Epithelial cell of prostate (primary cell): Measurements from ENCODE around the gene RHOU.
"Not testable (repeated sequence)": the region's sequence is repeated elsewhere in the genome, so short reads cannot be mapped to it uniquely, and the experiment has no call there.

Experiments
- DNase-seq: peaks from one replicate; pipeline ENCODE4 v3.0.0-alpha.2; 2011; ENCODE audit warnings: low read depth, low spot score
- H3K27ac ChIP-seq: fragments of 450-650 bp; 2 replicates; pipeline ENCODE4 v1.5.1; 2017; ENCODE audit warnings: mild to moderate bottlenecking

The RHOU gene

GRCh38 chr1:228734881-228735801, at the start of gene RHOU:
RHOU (plus strand) TSS chr1:228735479; CDS start chr1:228735743, 264 bp downstream.
- no peak for DNase-seq
- no peak within 1 kb of the TSS for H3K27ac ChIP-seq

- no peak overlapping the region for H3K27ac ChIP-seq
- no peak for DNase-seq
Observed at GRCh38 chr1:228687587-228687986, 47.7 kb upstream of the RHOU start.

GRCh38 chr1:228689255-228689654, 46.0 kb upstream of the RHOU start:
- no peak for DNase-seq
- H3K27ac ChIP-seq: no peak overlapping the region

GRCh38 chr1:228691211-228691610, 44.1 kb upstream of the RHOU start:
- no peak overlapping the region for H3K27ac ChIP-seq
- DNase-seq: no peak

GRCh38 chr1:228691926-228692325, 43.4 kb upstream of the RHOU start:
- no peak for DNase-seq
- no peak overlapping the region for H3K27ac ChIP-seq

GRCh38 chr1:228694447-228694846, 40.8 kb upstream of the RHOU start:
- DNase-seq, H3K27ac ChIP-seq: not testable (repeated sequence)

GRCh38 chr1:228695015-228695955, 40.0 kb upstream of the RHOU start:
- H3K27ac ChIP-seq: no peak overlapping the region
- no peak for DNase-seq

- H3K27ac ChIP-seq: no peak overlapping the region
- no peak for DNase-seq
Observed at GRCh38 chr1:228697207-228698016, 37.9 kb upstream of the RHOU start.

GRCh38 chr1:228698017-228698329, 37.3 kb upstream of the RHOU start:
- H3K27ac ChIP-seq: no peak overlapping the region
- no peak for DNase-seq

GRCh38 chr1:228702433-228702832, 32.8 kb upstream of the RHOU start:
- DNase-seq: no peak
- no peak overlapping the region for H3K27ac ChIP-seq

- H3K27ac ChIP-seq: no peak overlapping the region
- no peak for DNase-seq
Observed at GRCh38 chr1:228706305-228706704, 29.0 kb upstream of the RHOU start.

- no peak overlapping the region for H3K27ac ChIP-seq
- DNase-seq: no peak
Observed at GRCh38 chr1:228717081-228717480, 18.2 kb upstream of the RHOU start.

- no peak overlapping the region for H3K27ac ChIP-seq
- peak; percentile 53 for DNase-seq
Observed at GRCh38 chr1:228721407-228721806, 13.9 kb upstream of the RHOU start.

GRCh38 chr1:228723287-228723686, 12.0 kb upstream of the RHOU start:
- no peak overlapping the region for H3K27ac ChIP-seq
- no peak for DNase-seq

GRCh38 chr1:228723921-228724320, 11.4 kb upstream of the RHOU start:
- H3K27ac ChIP-seq: no peak overlapping the region
- DNase-seq: no peak

- no peak for DNase-seq
- H3K27ac ChIP-seq: no peak overlapping the region
Observed at GRCh38 chr1:228725178-228725577, 10.1 kb upstream of the RHOU start.

- no peak overlapping the region for H3K27ac ChIP-seq
- no peak for DNase-seq
Observed at GRCh38 chr1:228727681-228728171, 7.6 kb upstream of the RHOU start.

GRCh38 chr1:228732426-228732825, 2.9 kb upstream of the RHOU start:
- H3K27ac ChIP-seq: no peak overlapping the region
- no peak for DNase-seq

GRCh38 chr1:228733576-228733975, 1.7 kb upstream of the RHOU start:
- no peak overlapping the region for H3K27ac ChIP-seq
- DNase-seq: no peak
